Mucosa of gallbladder (tissue), 1 donor: ENCODE results near the gene SLC25A29. TPM values are rescaled to one million over a fixed set of nuclear protein-coding genes. Genes with fewer than 3 reads are reported as not detected.
A peak's percentile ranks its signal among the peaks of the same experiment; 100 is the strongest.
"Not testable (repeated sequence)": the region's sequence is repeated elsewhere in the genome, so short reads cannot be mapped to it uniquely, and the experiment has no call there.

Experiments
- DNase-seq: peaks from one replicate; pipeline ENCODE4 v3.0.0-alpha.2; 2020; ENCODE audit warnings: low spot score
- total RNA-seq: library from RNA; stranded (reverse); gene quantifications from one replicate; pipeline ENCODE4 v1.2.1, GENCODE V29; 2021
- donor health status: DM: no; HTN: no; CAD: no.

SLC25A29 gene
- total RNA-seq, 1 donor from 2014 or later: 165 TPM

GRCh38 chr14:100312110-100312876, 6.0 kb upstream of the SLC25A29 start:
- not testable (repeated sequence) for DNase-seq

- no peak for DNase-seq
Measured at GRCh38 chr14:100309028-100309737, 2.9 kb upstream of the SLC25A29 start.

GRCh38 chr14:100308427-100308792, 2.2 kb upstream of the SLC25A29 start:
- DNase-seq: not testable (repeated sequence)

GRCh38 chr14:100307766-100308426, 1.7 kb upstream of the SLC25A29 start:
- no peak for DNase-seq

GRCh38 chr14:100306998-100307765, 938 bp upstream of the SLC25A29 start:
- no peak for DNase-seq

- no peak for DNase-seq
Measured at GRCh38 chr14:100305324-100306100, 732 bp downstream of the SLC25A29 start.

GRCh38 chr14:100304825-100305323, 1.4 kb downstream of the SLC25A29 start:
- DNase-seq: peak; percentile 75

- DNase-seq: no peak
Measured at GRCh38 chr14:100303925-100304324, 2.3 kb downstream of the SLC25A29 start.

- no peak for DNase-seq
Measured at GRCh38 chr14:100303179-100303578, 3.1 kb downstream of the SLC25A29 start.

- DNase-seq: peak; percentile 41
Measured at GRCh38 chr14:100302616-100303015, 3.6 kb downstream of the SLC25A29 start.

GRCh38 chr14:100299238-100299560, 7.0 kb downstream of the SLC25A29 start:
- no peak for DNase-seq

- DNase-seq: no peak
Measured at GRCh38 chr14:100298551-100299237, 7.5 kb downstream of the SLC25A29 start.

- DNase-seq: peak; percentile 82
Measured at GRCh38 chr14:100297320-100298300, 8.6 kb downstream of the SLC25A29 start.

- DNase-seq: not testable (repeated sequence)
Measured at GRCh38 chr14:100296729-100297128, 9.5 kb downstream of the SLC25A29 start.

GRCh38 chr14:100296106-100296651, 10.1 kb downstream of the SLC25A29 start:
- DNase-seq: no peak

- DNase-seq: no peak
Measured at GRCh38 chr14:100295376-100296105, 10.7 kb downstream of the SLC25A29 start.

- no peak for DNase-seq
Measured at GRCh38 chr14:100294963-100295330, 11.3 kb downstream of the SLC25A29 start.
